Measurements from ENCODE around the gene NXNL1.

The NXNL1 gene

DNA sequence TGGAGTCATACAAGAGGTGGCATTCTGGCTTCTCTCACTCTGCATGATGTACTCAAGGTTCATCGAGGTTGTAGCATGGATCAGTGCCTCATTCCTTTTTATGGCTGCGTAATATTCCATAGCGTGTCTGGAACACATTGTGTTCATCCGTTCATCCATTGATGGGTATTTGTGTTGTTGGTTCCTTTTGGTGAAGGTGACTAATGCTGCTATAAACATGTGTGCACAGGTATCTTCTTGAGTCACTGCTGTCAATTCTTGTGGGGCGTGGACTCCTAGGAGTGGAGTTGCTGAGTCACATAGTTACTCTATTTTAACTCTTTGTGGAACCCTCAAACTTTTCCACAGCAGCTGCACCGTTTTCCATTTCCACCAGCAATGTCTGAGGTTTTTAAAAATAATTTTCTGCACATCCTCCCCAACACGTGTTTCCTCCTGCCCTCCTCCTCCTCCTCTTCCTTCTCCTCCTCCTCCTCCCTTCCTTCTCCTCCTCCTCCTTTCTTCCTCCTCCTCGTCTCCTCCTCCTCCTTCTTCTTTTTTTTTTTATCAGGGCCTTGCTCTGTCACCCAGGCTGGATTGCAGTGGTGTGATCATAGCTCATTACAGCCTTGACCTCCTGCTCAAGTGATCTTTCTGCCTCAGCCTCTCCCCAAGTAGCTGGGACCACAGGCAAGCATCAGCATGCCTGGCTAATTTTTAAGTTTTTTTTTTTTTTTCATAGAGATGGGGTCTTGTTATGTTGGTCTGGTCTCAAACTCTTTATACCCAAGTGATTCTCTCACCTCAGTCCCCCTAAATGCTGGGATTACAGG is 10.3 kb downstream of the NXNL1 start:
- no peak for DNase-seq (ENCODE audit: insufficient read length, low spot score)
- no peak for FAIRE-seq
- TF ChIP-seq, protein P1, sequence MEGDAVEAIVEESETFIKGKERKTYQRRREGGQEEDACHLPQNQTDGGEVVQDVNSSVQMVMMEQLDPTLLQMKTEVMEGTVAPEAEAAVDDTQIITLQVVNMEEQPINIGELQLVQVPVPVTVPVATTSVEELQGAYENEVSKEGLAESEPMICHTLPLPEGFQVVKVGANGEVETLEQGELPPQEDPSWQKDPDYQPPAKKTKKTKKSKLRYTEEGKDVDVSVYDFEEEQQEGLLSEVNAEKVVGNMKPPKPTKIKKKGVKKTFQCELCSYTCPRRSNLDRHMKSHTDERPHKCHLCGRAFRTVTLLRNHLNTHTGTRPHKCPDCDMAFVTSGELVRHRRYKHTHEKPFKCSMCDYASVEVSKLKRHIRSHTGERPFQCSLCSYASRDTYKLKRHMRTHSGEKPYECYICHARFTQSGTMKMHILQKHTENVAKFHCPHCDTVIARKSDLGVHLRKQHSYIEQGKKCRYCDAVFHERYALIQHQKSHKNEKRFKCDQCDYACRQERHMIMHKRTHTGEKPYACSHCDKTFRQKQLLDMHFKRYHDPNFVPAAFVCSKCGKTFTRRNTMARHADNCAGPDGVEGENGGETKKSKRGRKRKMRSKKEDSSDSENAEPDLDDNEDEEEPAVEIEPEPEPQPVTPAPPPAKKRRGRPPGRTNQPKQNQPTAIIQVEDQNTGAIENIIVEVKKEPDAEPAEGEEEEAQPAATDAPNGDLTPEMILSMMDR (IDR thresholded peaks at IDR 0.05; ENCODE audit: insufficient read depth, missing control alignments): no peak

GRCh38 chr19:17448131-17448967 is 12.4 kb downstream of the NXNL1 start, which contains the start of gene TMEM221:
Gene TMEM221 (minus strand): TSS chr19:17448668. CDS start chr19:17448462, 206 bp downstream.
- DNase-seq (ENCODE audit: insufficient read length, low spot score) (no peak), FAIRE-seq (no peak)
- TF ChIP-seq, protein P1 (IDR thresholded peaks at IDR 0.05; ENCODE audit: insufficient read depth, missing control alignments): peak; percentile 21

DNA sequence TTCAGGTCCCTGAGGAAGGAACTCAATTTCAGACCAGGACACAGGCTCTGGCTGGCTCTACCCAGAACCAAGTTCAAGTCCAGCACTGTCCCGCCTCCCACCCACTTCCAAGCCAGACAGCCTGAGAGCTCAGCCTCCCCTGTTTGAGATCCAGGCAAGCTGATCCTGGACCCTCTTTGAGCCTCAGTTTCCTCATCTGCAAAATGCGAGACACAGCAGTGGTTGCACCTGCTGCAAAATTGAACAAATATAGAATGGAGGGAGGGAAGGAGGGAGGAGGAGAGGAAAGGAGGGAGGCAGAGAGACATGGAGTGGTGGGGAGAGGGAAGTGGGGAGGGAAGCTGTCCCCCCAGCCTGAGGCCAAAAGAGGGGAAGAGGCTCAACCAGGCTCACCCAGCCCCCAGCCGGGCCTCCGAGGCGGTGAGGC is 13.0 kb downstream of the NXNL1 start:
- DNase-seq (ENCODE audit: insufficient read length, low spot score) (no peak), FAIRE-seq (no peak)
- TF ChIP-seq, protein P1 (IDR thresholded peaks at IDR 0.05; ENCODE audit: insufficient read depth, missing control alignments): no peak

DNA sequence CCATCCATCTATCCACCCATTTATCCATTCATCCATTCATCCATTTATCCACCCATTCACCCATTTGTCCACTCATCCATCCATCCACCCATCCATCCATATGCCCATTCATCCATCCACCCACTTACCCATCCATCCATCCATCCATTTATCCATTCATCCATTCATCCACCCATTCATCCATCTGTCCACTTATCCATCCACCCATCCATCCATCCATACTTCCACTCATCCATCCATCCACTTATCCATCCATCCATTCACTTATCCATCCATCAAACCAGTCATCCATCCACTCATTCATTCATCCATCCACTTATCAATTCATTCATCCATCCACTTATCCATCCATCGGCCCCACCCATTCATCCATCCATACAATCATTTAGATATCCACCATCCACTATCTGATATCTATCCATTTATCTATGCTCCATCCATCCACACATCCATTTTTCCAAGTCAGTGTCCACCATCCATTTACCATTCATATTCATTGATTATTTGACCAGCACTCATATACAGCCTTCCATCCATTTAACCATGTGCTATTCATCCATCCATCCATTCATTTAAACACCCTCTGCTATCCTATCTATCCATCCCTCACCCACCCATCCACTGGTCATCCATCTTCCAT is 15.1 kb downstream of the NXNL1 start:
- DNase-seq (ENCODE audit: insufficient read length, low spot score) (no peak), FAIRE-seq (no peak)
- TF ChIP-seq, protein P1 (IDR thresholded peaks at IDR 0.05; ENCODE audit: insufficient read depth, missing control alignments): no peak

DNA sequence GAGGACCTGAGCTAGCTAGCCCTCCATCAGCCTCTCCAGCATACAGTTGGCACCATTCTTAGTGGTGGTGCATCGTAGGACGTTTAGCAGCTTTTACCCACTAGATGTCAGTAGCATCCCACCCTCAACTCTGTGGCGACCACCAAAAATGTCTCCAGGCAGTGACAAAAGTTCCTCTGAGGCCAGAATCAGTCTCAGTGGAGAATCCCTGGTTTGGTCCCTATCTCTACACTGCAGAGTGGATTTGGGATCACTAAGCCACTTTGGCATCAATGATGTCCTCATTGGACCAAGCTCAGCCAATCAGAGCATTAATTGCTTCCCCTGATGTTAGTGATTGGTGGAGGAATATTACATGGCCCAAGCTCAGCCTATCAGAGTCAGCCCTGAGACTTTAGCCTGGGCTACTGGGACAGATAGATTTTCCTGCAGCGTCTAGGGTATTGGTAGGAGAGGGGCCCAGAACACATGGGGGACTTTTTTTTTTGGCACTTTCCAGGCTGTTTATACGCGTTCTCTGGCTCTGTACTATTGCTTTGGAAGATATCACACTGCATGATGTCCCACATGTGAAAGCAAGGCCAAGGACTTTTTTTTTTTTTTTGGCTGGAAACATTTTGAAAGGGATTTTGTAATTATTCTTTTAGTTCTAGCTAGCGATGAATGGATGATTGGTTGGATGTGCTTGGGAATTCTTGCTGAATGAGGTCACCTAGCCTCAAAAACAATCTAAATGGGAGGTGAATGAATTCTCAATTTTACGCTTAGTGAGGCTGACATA is 19.3 kb downstream of the NXNL1 start:
- FAIRE-seq (no peak), DNase-seq (ENCODE audit: insufficient read length, low spot score) (no peak)
- TF ChIP-seq, protein P1 (IDR thresholded peaks at IDR 0.05; ENCODE audit: insufficient read depth, missing control alignments): peak; percentile 31

GRCh38 chr19:17436874-17437267 is 23.9 kb downstream of the NXNL1 start:
- TF ChIP-seq, protein P1 (IDR thresholded peaks at IDR 0.05; ENCODE audit: insufficient read depth, missing control alignments): no peak
- no peak for FAIRE-seq
- no peak for DNase-seq (ENCODE audit: insufficient read length, low spot score)

Data from D721Med (cell line).